ENCODE results near the gene AHCTF1. TPM values are rescaled to one million over a fixed set of nuclear protein-coding genes. Genes with fewer than 3 reads are reported as not detected.

Gene AHCTF1
- total RNA-seq, 1 donor from 2014 or later, result 10.5 TPM

Other genes starting within 250 kb of the AHCTF1 start
- gene SCCPDH, start 207.5 kb downstream of the AHCTF1 start, total RNA-seq, result 94.6 TPM
- not detected for gene ZNF695, start 76.1 kb upstream of the AHCTF1 start, total RNA-seq
- gene ZNF670, start 146.9 kb upstream of the AHCTF1 start, total RNA-seq, result 1.0 TPM
- gene ZNF669, start 172.4 kb upstream of the AHCTF1 start, total RNA-seq, result 1.7 TPM
- 5.3 TPM for gene ZNF124, start 240.1 kb upstream of the AHCTF1 start, total RNA-seq